SU-DHL-6 (cell line): ENCODE data around the gene ERC1.

Experiments used
- CTCF ChIP-seq: fragments of 200-600 bp; sonication (generic); IDR thresholded peaks from one replicate; pipeline ENCODE4 v1.5.1; 2017; ENCODE audit warnings: antibody characterized with exemption, mild to moderate bottlenecking, low read length, moderate library complexity; ENCODE audit not compliant: insufficient read depth, poor library complexity, severe bottlenecking
- EZH2phosphoT487 ChIP-seq: fragments of 200-600 bp; sonication (generic), shearing (Covaris generic); conservative IDR thresholded peaks from 2 replicates; pipeline ENCODE4 v1.6.1; 2018; ENCODE audit warnings: mild to moderate bottlenecking, antibody characterized with exemption, low read length, moderate library complexity, mixed read lengths

- no peak for TF ChIP-seq CTCF
- TF ChIP-seq EZH2phosphoT487 = no peak
Observed at GRCh38 chr12:997505-997904, 6.5 kb downstream of the ERC1 start.
